Hematopoietic multipotent progenitor cell (in vitro differentiated cells): ENCODE measurements around the gene PPP2R5C. TPM values are rescaled to one million over a fixed set of nuclear protein-coding genes. Genes with fewer than 3 reads are reported as not detected.
A peak's percentile ranks its signal among the peaks of the same experiment; 100 is the strongest.
"Not testable (repeated sequence)": the region's sequence is repeated elsewhere in the genome, so short reads cannot be mapped to it uniquely, and the experiment has no call there.

Experiments
- DNase-seq, 3 donors: peaks; one replicate each; pipeline ENCODE4 v3.0.0-alpha.2; 2011 to 2015; ENCODE audit warnings: low read depth in 2 of 3, low spot score in 2 of 3
- total RNA-seq: library from RNA; depleted of rRNA; stranded (reverse); fragments of >200 nt; gene quantifications from one replicate; pipeline ENCODE4 v1.2.3, GENCODE V29; 2012

Gene PPP2R5C
- total RNA-seq, 1 donor = 51.2 TPM

- DNase-seq = no peak
Measured at GRCh38 chr14:101959277-101959676, 197.8 kb downstream of the PPP2R5C start.

- peak in 1 of 3 donors; percentile 65 for DNase-seq
Measured at GRCh38 chr14:101960225-101960624, 198.7 kb downstream of the PPP2R5C start.

GRCh38 chr14:101961011-101961721 lies 199.7 kb downstream of the PPP2R5C start:
- peak; percentile 58 to 83 (median 78) for DNase-seq

GRCh38 chr14:101961746-101962502 lies 200.4 kb downstream of the PPP2R5C start:
- no peak for DNase-seq

GRCh38 chr14:101962503-101962874 lies 201.0 kb downstream of the PPP2R5C start:
- no peak for DNase-seq

GRCh38 chr14:101963052-101963451 lies 201.5 kb downstream of the PPP2R5C start:
- no peak for DNase-seq

- no peak for DNase-seq
Measured at GRCh38 chr14:101963656-101964296, 202.3 kb downstream of the PPP2R5C start.

GRCh38 chr14:101964297-101965180 lies 203.0 kb downstream of the PPP2R5C start, which contains the start of gene DYNC1H1:
DYNC1H1 (plus strand) TSS chr14:101964573; CDS start chr14:101964692, 119 bp downstream.
- peak; percentile 77 to 90 (median 87) for DNase-seq

- DNase-seq = peak; percentile 33 to 80 (median 80)
Measured at GRCh38 chr14:101965181-101965544, 203.7 kb downstream of the PPP2R5C start.

- DNase-seq = no peak
Measured at GRCh38 chr14:101965770-101966722, 204.5 kb downstream of the PPP2R5C start.

- DNase-seq = no peak
Measured at GRCh38 chr14:101966742-101967141, 205.2 kb downstream of the PPP2R5C start.

- no peak for DNase-seq
Measured at GRCh38 chr14:101968186-101968585, 206.7 kb downstream of the PPP2R5C start.

- DNase-seq = no peak
Measured at GRCh38 chr14:101969481-101969880, 208.0 kb downstream of the PPP2R5C start.

- DNase-seq = no peak
Measured at GRCh38 chr14:101970830-101971400, 209.4 kb downstream of the PPP2R5C start.

- not testable (repeated sequence) for DNase-seq
Measured at GRCh38 chr14:101971458-101971857, 209.9 kb downstream of the PPP2R5C start.

- no peak for DNase-seq
Measured at GRCh38 chr14:101972126-101972866, 210.8 kb downstream of the PPP2R5C start.

GRCh38 chr14:101973356-101973755 lies 211.8 kb downstream of the PPP2R5C start:
- no peak for DNase-seq

- DNase-seq = no peak
Measured at GRCh38 chr14:101975231-101975630, 213.7 kb downstream of the PPP2R5C start.
